ENCODE results near the gene SYT13. TPM values are rescaled to one million over a fixed set of nuclear protein-coding genes. Genes with fewer than 3 reads are reported as not detected.

The SYT13 gene
- total RNA-seq, 1 experiment from 2014 or later, result 17.6 TPM

Other genes starting within 250 kb of the SYT13 start
- gene PRDM11, start 139.7 kb downstream of the SYT13 start, total RNA-seq (2014; rRNA removed; shearing (Covaris generic)), result 2.0 and 3.7 TPM in 2 replicates

Measured in HT-29 (cell line).